HuH-7.5 (cell line): ENCODE data around the gene ISYNA1.
A peak's percentile ranks its signal among the peaks of the same experiment; 100 is the strongest.

Experiments used
- DNase-seq: peaks from one replicate; pipeline ENCODE4 v3.0.0; 2011; ENCODE audit warnings: low spot score

Gene ISYNA1

DNA sequence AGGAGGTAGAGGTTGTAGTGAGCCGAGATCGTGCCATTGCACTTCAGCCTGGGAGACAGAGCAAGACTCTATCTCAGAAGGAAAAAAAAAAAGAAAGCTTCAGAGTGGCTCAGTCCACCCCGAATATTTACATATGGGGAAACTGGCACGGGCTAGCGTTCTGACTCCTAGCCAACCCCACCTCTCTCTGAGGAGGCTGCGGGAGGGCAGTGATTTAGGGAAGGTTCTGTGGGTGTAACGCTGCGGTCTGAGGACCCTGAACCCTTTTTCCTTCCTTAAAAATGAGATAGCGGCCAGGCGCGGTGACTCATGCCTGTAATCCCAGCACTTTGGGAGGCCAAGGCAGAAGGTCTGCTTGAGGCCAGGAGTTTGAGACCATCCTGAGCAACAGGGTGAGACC lies 45.5 kb downstream of the ISYNA1 start:
- DNase-seq, result no peak

GRCh38 chr19:18391509-18392075 lies 46.3 kb downstream of the ISYNA1 start:
- DNase-seq, result no peak

GRCh38 chr19:18390065-18390907 lies 47.6 kb downstream of the ISYNA1 start:
- DNase-seq, result no peak

DNA sequence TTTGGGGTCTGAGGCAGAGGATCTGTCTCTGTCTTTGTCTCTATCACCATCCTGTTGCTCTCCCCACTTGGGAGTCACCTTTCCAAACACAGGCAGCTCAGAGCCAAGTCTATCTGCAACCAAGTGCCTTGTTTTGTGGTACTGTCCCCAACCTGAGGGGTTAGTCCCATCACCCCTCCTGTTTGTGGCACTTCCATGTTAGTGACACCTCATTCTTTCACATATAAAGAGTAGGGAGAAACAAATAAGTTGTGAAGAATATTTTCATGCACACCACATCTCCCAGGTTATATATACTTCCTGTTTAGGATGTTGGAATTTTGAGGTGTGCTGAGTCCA lies 48.2 kb downstream of the ISYNA1 start:
- no peak for DNase-seq

GRCh38 chr19:18388960-18389725 lies 48.8 kb downstream of the ISYNA1 start:
- DNase-seq, result no peak

- DNase-seq, result peak; percentile 57
These were observed 49.6 kb downstream of the ISYNA1 start for GRCh38 chr19:18388100-18388959.

- peak; percentile 53 for DNase-seq
These were observed 51.2 kb downstream of the ISYNA1 start for GRCh38 chr19:18386543-18387271.

DNA sequence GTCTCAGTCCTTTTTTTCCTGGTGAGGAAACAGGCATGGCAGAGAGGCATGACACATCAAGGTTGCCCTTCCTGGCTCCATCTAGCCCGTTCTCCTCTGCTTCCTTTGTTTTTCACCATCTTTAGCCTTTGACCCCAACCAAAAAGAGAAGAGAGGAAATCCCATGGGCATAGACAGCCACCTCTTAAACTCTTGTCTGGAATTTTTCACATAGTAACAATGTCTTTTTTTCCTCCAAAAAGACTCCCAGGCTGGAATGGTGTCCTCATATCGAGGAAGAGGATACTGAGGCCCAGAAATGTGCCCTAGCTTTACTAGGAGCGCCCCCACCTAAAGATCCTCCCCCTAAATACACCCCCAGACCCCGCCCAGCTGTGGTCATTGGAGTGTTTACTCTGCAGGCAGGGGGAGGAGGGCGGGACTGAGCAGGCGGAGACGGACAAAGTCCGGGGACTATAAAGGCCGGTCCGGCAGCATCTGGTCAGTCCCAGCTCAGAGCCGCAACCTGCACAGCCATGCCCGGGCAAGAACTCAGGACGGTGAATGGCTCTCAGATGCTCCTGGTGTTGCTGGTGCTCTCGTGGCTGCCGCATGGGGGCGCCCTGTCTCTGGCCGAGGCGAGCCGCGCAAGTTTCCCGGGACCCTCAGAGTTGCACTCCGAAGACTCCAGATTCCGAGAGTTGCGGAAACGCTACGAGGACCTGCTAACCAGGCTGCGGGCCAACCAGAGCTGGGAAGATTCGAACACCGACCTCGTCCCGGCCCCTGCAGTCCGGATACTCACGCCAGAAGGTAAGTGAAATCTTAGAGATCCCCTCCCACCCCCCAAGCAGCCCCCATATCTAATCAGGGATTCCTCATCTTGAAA lies 52.0 kb downstream of the ISYNA1 start, which contains the start of gene GDF15:
Gene GDF15 (plus strand): TSS at position 484 of the 868 bp plus-strand sequence. CDS start 32 bp downstream, at position 516.
- DNase-seq, result peak; percentile 98

GRCh38 chr19:18385359-18385674 lies 52.6 kb downstream of the ISYNA1 start:
- no peak for DNase-seq

DNA sequence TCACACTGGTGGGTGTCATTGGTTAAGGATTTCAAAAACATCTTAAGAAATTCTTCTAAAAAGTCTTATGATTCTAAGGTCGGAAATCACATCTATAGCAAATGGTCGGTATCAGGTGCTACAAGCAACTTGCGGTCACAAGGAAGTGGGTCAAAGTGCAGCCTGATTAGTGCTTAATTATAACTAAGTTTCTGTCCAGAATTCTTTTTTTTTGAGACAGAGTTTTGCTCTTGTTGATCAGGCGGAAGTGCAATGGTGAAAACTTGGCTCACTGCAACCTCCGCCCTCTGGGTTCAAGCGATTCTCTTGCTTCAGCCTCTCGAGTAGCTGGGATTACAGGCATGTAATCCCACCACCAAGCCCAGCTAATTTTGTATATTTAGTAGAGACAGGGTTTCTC lies 53.2 kb downstream of the ISYNA1 start:
- DNase-seq, result no peak
